Gastroesophageal sphincter (tissue), 4 donors: ENCODE data around the gene KIF5A. TPM values are rescaled to one million over a fixed set of nuclear protein-coding genes. Genes with fewer than 3 reads are reported as not detected.
"Not testable (repeated sequence)": the region's sequence is repeated elsewhere in the genome, so short reads cannot be mapped to it uniquely, and the experiment has no call there.

Source experiments
- ATAC-seq: fragments of 150-250 bp; one replicate; pipeline ENCODE4 v1.9.1; 2016; ENCODE audit warnings: mild to moderate bottlenecking, moderate library complexity
- H3K27ac ChIP-seq, 4 donors: fragments of 200-600 bp; sonication (generic) in 3 of 4; 1 replicate in 3 of 4; 2 replicates in 1 of 4; pipeline ENCODE4 v1.5.1; 2016 to 2019
- H3K27me3 ChIP-seq: fragments of 200-600 bp; sonication (generic); one replicate; pipeline ENCODE4 v1.5.1; 2019
- H3K36me3 ChIP-seq, 2 donors: fragments of 200-600 bp; sonication (generic); one replicate each; pipeline ENCODE4 v1.5.1; 2019; ENCODE audit warnings: control low read depth in 1 of 2
- H3K4me1 ChIP-seq, 3 donors: fragments of 200-600 bp; sonication (generic); 1 replicate in 2 of 3; 2 replicates in 1 of 3; pipeline ENCODE4 v1.5.1; 2016 to 2019; ENCODE audit warnings: control low read depth in 2 of 3
- H3K4me3 ChIP-seq, 2 donors: fragments of 200-600 bp; sonication (generic); one replicate each; pipeline ENCODE4 v1.5.1; 2019; ENCODE audit warnings: mild to moderate bottlenecking in 1 of 2, moderate library complexity in 1 of 2
- H3K9me3 ChIP-seq, 3 donors: fragments of 200-600 bp; sonication (generic); one replicate each; pipeline ENCODE4 v1.5.1; 2017 to 2019; ENCODE audit warnings: control low read depth in 2 of 3
- EP300 ChIP-seq: sonication (generic); formaldehyde crosslinking; IDR thresholded peaks from one replicate; pipeline ENCODE4 v1.6.1; 2017; ENCODE audit warnings: antibody characterized with exemption, mild to moderate bottlenecking
- POLR2A ChIP-seq, 2 donors: fragments of 450-650 bp; IDR thresholded peaks; one replicate each; pipeline ENCODE4 v1.6.1; 2017; ENCODE audit warnings: antibody characterized with exemption in 2 of 2, mild to moderate bottlenecking in 2 of 2, moderate library complexity in 1 of 2
- POLR2AphosphoS5 ChIP-seq: sonication (generic); formaldehyde crosslinking; IDR thresholded peaks from one replicate; pipeline ENCODE4 v1.6.1; 2017; ENCODE audit warnings: antibody characterized with exemption
- WGBS, 2 donors: methylation state at CpG; one replicate each; pipeline ENCODE4 v1.1.5; 2018; ENCODE audit warnings: low coverage in 1 of 2; 5-methylcytosine and 5-hydroxymethylcytosine counted together
- total RNA-seq, 4 donors: library from RNA; depleted of rRNA; stranded (reverse); fragments of >200 nt; gene quantifications; one replicate each; pipeline ENCODE4 v1.1.0, GENCODE V29; 2016
- TF ChIP-seq, protein P1 (sequence below), 4 experiments: fragments of 200-600 bp in 2 of 4; fragments of 450-650 bp in 2 of 4; sonication (generic) in 1 of 4; IDR thresholded peaks; one replicate each; pipeline ENCODE4 v1.5.1; 2017 to 2019; ENCODE audit warnings: antibody characterized with exemption in 4 of 4, mild to moderate bottlenecking in 2 of 4, moderate library complexity in 2 of 4

KIF5A gene
- total RNA-seq, 4 donors from 2014 or later, result 0.89 to 4.7 (median 1.6) TPM

DNA sequence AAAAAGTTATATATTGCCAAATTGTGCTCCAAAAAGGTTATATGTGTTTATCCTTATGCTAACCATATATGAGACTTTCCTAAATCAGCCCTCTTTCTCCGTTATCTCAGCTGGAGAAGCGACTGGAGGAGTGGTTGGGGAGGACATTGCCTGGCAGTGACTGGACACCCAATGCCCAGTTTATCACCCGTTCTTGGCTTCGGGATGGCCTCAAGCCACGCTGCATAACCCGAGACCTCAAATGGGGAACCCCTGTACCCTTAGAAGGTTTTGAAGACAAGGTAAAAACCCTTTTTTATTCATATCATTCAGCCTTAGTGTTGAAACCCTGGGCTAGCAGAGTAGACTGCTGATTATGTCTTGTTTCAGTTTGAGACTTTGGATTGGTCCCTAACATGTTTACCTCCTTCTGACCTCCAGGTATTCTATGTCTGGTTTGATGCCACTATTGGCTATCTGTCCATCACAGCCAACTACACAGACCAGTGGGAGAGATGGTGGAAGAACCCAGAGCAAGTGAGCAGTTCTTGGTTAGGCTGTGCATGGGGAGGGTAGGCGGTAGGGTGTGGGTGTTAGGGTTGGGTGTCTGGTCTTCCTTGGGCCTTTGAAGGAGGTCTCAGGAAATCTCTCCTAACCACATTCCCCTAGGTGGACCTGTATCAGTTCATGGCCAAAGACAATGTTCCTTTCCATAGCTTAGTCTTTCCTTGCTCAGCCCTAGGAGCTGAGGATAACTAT is 38.1 kb upstream of the KIF5A start:
- peaks cover 0 to 10% (median 0%) of the 10 kb centered on the region in 3 donors for H3K4me1 ChIP-seq
- no peaks in the 10 kb centered on the region for H3K9me3 ChIP-seq
- H3K27me3 ChIP-seq, result no peaks in the 10 kb centered on the region
- peak overlapping the region in 1 of 4 donors; percentile 3 for H3K27ac ChIP-seq
- no peak for TF ChIP-seq POLR2A (IDR thresholded peaks at IDR 0.05)
- no peak for TF ChIP-seq EP300
- TF ChIP-seq, protein P1, sequence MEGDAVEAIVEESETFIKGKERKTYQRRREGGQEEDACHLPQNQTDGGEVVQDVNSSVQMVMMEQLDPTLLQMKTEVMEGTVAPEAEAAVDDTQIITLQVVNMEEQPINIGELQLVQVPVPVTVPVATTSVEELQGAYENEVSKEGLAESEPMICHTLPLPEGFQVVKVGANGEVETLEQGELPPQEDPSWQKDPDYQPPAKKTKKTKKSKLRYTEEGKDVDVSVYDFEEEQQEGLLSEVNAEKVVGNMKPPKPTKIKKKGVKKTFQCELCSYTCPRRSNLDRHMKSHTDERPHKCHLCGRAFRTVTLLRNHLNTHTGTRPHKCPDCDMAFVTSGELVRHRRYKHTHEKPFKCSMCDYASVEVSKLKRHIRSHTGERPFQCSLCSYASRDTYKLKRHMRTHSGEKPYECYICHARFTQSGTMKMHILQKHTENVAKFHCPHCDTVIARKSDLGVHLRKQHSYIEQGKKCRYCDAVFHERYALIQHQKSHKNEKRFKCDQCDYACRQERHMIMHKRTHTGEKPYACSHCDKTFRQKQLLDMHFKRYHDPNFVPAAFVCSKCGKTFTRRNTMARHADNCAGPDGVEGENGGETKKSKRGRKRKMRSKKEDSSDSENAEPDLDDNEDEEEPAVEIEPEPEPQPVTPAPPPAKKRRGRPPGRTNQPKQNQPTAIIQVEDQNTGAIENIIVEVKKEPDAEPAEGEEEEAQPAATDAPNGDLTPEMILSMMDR (IDR thresholded peaks at IDR 0.05), result no peak
- TF ChIP-seq POLR2AphosphoS5, result no peak
- ATAC-seq, result no peak
- WGBS, 2 donors, result 87 to 96% methylated on average over 4 to 5 of the region's 7 CpGs
- no peak overlapping the region for H3K4me3 ChIP-seq
- H3K36me3 ChIP-seq, result peaks cover 7 to 89% of the 10 kb centered on the region in 2 donors

DNA sequence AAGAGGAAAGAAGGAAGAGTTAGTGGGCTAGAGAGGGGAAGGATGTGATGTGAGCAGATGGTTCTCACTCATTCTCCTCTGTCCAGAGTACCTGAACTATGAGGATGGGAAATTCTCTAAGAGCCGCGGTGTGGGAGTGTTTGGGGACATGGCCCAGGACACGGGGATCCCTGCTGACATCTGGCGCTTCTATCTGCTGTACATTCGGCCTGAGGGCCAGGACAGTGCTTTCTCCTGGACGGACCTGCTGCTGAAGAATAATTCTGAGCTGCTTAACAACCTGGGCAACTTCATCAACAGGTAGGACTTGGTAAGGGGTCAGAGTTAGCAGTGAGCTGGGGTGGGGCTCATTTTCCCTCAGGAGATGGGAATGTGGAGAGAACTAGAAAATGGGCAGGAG is 37.2 kb upstream of the KIF5A start:
- Histone ChIP-seq H3K27ac (peak overlapping the region in 1 of 4 donors; percentile 3), H3K9me3 (no peaks in the 10 kb centered on the region), H3K27me3 (no peaks in the 10 kb centered on the region), H3K4me1 (peaks cover 3 to 19% (median 5%) of the 10 kb centered on the region in 3 donors), H3K4me3 (no peak overlapping the region), H3K36me3 (peaks cover 7 to 93% of the 10 kb centered on the region in 2 donors)
- WGBS, 2 donors, result 91 to 96% methylated on average over 4 to 6 of the region's 6 CpGs
- TF ChIP-seq, protein P1 (IDR thresholded peaks at IDR 0.05), result no peak
- TF ChIP-seq EP300, result no peak
- TF ChIP-seq POLR2AphosphoS5, result no peak
- TF ChIP-seq POLR2A (IDR thresholded peaks at IDR 0.05), result no peak
- no peak for ATAC-seq

DNA sequence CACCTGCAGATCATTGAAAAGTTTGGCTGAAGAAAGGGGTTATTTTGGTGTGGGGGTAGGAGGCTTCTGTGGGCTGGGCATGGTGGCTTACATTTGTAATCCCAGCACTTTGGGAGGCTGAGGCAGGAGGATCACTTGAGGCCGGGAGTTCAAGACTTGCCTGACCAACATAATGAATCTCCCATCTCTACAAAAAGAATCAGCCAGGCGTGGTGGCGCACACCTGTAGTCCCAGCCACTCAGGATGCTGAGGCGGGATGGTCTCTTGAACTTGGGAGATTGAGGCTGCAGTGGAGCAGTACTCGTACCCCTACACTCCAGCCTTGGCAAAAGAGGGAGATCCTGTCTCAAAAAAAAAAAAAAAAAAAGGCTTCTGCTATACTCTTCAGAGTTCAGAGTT is 36.6 kb upstream of the KIF5A start:
- WGBS, 2 donors, result 100% methylated on average over 4 of the region's 5 CpGs; no CpG with 5 or more reads in 1 of the 2 donors
- H3K36me3 ChIP-seq, result peaks cover 7 to 90% of the 10 kb centered on the region in 2 donors
- no peaks in the 10 kb centered on the region for H3K27me3 ChIP-seq
- H3K4me3 ChIP-seq, result no peak overlapping the region
- ATAC-seq, result no peak
- TF ChIP-seq POLR2AphosphoS5 (no peak), EP300 (no peak), POLR2A (IDR thresholded peaks at IDR 0.05) (no peak)
- TF ChIP-seq, protein P1 (IDR thresholded peaks at IDR 0.05), result no peak
- H3K4me1 ChIP-seq, result peaks cover 5 to 25% (median 11%) of the 10 kb centered on the region in 3 donors
- H3K9me3 ChIP-seq, result no peaks in the 10 kb centered on the region
- H3K27ac ChIP-seq, result peak overlapping the region in 1 of 4 donors; percentile 3

DNA sequence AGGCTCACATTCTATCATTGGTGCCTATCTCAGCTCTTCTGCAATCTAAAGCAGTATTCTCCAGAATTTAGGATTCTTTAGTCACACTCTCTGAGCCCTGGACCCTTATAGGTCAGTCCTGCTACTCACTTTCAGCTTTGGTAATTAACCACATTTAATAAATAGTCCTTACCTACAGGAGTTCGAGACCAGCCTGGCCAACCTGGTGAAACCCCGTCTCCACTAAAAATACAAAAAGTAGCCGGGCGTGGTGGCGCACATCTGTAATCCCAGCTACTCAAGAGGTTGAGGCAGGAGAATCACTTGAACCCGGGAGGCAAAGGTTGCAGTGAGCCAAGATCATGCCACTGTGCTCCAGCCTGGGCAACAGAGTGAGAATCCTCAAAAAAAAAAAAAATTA is 36.2 kb upstream of the KIF5A start:
- not testable (repeated sequence) for H3K9me3 ChIP-seq, H3K4me3 ChIP-seq, ATAC-seq, H3K27me3 ChIP-seq
- WGBS, 2 donors, result 95% methylated on average over 6 of the region's 6 CpGs; no CpG with 5 or more reads in 1 of the 2 donors
- H3K4me1 ChIP-seq, result peaks cover 5 to 29% (median 15%) of the 10 kb centered on the region in 3 donors
- peak overlapping the region in 1 of 4 donors; percentile 3 for H3K27ac ChIP-seq
- H3K36me3 ChIP-seq, result peaks cover 7 to 87% of the 10 kb centered on the region in 2 donors

DNA sequence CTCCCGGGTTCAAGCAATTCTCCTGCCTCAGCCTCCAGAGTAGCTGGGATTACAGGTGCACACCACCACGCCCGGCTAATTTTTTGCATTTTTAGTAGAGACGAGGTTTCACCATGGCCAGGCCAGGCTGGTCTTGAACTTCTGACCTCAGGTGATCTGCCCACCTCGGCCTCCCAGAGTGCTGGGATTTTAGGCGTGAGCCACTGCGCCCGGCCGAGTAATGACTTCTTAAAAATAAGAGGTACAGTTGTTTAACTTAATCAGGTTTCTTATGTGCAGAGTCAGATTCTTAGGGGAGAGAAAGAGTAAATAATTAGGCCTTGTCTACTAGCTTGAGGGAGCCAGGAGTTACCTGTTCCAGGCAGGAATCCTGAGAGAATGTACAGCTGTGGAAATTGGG is 35.6 kb upstream of the KIF5A start:
- peaks cover 7 to 82% of the 10 kb centered on the region in 2 donors for H3K36me3 ChIP-seq
- H3K27ac ChIP-seq, result not testable (repeated sequence)

More for the DNA sequence above, 35.6 kb upstream of the KIF5A start:
- 93 to 100% methylated on average over 1 to 3 of the region's 9 CpGs for WGBS, 2 donors
- H3K4me1 ChIP-seq, result peaks cover 5 to 35% (median 21%) of the 10 kb centered on the region in 3 donors
- H3K4me3 ChIP-seq, H3K27me3 ChIP-seq, H3K9me3 ChIP-seq, ATAC-seq: not testable (repeated sequence)
